Measurements from ENCODE around the gene CKMT1A.
A peak's percentile ranks its signal among the peaks of the same experiment; 100 is the strongest.
"Not testable (repeated sequence)": the region's sequence is repeated elsewhere in the genome, so short reads cannot be mapped to it uniquely, and the experiment has no call there.

DNA sequence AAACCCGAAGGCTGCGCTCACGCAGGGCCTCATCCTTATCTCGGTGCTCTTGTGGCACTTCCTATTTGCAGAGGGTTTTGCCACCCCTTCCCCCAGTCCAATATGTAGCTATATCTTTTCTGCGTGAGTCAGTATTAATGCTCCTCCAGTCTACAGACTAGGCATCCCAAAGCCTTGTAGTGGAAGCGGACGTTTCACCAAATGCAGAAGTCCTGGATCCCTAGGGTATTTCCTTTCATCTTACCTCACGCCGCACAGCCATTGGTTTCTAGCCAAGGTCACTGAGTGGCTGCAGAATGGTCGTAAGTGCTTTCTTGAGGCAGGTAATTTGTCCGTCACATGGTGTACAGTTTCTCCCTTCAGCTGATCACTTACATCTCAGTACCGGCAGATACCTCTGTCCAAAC is 53.2 kb downstream of the CKMT1A start:
- TF ChIP-seq, protein P1, sequence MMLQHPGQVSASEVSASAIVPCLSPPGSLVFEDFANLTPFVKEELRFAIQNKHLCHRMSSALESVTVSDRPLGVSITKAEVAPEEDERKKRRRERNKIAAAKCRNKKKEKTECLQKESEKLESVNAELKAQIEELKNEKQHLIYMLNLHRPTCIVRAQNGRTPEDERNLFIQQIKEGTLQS (IDR thresholded peaks at IDR 0.05; ENCODE audit: borderline replicate concordance, extremely low read depth, low read depth, low read length), result not testable (repeated sequence)
- not testable (repeated sequence) for TF ChIP-seq DPF2 (IDR thresholded peaks at IDR 0.05); NFXL1 (IDR thresholded peaks at IDR 0.05; ENCODE audit: borderline replicate concordance); SP1 (IDR thresholded peaks at IDR 0.05; ENCODE audit: low read depth, low read length); SMAD5 (IDR thresholded peaks at IDR 0.05; ENCODE audit: low read depth); CREB1 (IDR thresholded peaks at IDR 0.05; ENCODE audit: low read depth)
- TF ChIP-seq, protein P2, sequence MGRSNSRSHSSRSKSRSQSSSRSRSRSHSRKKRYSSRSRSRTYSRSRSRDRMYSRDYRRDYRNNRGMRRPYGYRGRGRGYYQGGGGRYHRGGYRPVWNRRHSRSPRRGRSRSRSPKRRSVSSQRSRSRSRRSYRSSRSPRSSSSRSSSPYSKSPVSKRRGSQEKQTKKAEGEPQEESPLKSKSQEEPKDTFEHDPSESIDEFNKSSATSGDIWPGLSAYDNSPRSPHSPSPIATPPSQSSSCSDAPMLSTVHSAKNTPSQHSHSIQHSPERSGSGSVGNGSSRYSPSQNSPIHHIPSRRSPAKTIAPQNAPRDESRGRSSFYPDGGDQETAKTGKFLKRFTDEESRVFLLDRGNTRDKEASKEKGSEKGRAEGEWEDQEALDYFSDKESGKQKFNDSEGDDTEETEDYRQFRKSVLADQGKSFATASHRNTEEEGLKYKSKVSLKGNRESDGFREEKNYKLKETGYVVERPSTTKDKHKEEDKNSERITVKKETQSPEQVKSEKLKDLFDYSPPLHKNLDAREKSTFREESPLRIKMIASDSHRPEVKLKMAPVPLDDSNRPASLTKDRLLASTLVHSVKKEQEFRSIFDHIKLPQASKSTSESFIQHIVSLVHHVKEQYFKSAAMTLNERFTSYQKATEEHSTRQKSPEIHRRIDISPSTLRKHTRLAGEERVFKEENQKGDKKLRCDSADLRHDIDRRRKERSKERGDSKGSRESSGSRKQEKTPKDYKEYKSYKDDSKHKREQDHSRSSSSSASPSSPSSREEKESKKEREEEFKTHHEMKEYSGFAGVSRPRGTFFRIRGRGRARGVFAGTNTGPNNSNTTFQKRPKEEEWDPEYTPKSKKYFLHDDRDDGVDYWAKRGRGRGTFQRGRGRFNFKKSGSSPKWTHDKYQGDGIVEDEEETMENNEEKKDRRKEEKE (IDR thresholded peaks at IDR 0.05), result not testable (repeated sequence)
- TF ChIP-seq, protein P3, sequence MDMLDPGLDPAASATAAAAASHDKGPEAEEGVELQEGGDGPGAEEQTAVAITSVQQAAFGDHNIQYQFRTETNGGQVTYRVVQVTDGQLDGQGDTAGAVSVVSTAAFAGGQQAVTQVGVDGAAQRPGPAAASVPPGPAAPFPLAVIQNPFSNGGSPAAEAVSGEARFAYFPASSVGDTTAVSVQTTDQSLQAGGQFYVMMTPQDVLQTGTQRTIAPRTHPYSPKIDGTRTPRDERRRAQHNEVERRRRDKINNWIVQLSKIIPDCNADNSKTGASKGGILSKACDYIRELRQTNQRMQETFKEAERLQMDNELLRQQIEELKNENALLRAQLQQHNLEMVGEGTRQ (IDR thresholded peaks at IDR 0.05; ENCODE audit: borderline replicate concordance, low read depth, low read length), result peak; percentile 9; the same call in 1 of the 2 replicates
